GM18909 (cell line): ENCODE results near the gene THAP12.

ENCODE experiments used
- ATAC-seq: cut with Tn5 transposase; IDR thresholded peaks from one replicate; pipeline ENCODE4 v1.9.1; 2021; ENCODE audit warnings: mild to moderate bottlenecking; ENCODE audit not compliant: unreplicated experiment, poor library complexity

Gene THAP12

GRCh38 chr11:76310832-76311595 is 69.9 kb downstream of the THAP12 start:
- ATAC-seq, result no peak

- no peak for ATAC-seq
Observed at GRCh38 chr11:76307978-76308747, 72.8 kb downstream of the THAP12 start.

- ATAC-seq, result no peak
Observed at GRCh38 chr11:76307396-76307795, 73.5 kb downstream of the THAP12 start.

GRCh38 chr11:76303399-76303798 is 77.5 kb downstream of the THAP12 start:
- no peak for ATAC-seq

- no peak for ATAC-seq
Observed at GRCh38 chr11:76302996-76303395, 77.9 kb downstream of the THAP12 start.
